SK-N-SH (cell line): ENCODE data around the gene SLC8A2.

Experiments
- CTCF ChIP-seq: fragments of 200-600 bp; sonication (generic); IDR thresholded peaks from 2 replicates; pipeline ENCODE4 v1.6.1; 2017; ENCODE audit warnings: antibody characterized with exemption, mild to moderate bottlenecking, moderate library complexity
- EP300 ChIP-seq, 2 experiments: IDR thresholded peaks; 2 replicates each; pipeline versions ENCODE4 v1.4.0 to v1.6.1; 2012; ENCODE audit warnings: borderline replicate concordance in 1 of 2, low read depth in 1 of 2, low read length in 1 of 2
- FOSL2 ChIP-seq: IDR thresholded peaks from 2 replicates; pipeline ENCODE4 v1.4.0; 2012; ENCODE audit warnings: low read depth, mild to moderate bottlenecking, moderate library complexity, borderline replicate concordance
- MXI1 ChIP-seq: IDR thresholded peaks from 2 replicates; pipeline ENCODE4 v1.6.1; 2012; ENCODE audit warnings: mild to moderate bottlenecking, low read depth, low read length, improper control_type of control experiment
- POLR2AphosphoS5 ChIP-seq: IDR thresholded peaks from 2 replicates; pipeline ENCODE4 v1.6.1; 2012; ENCODE audit warnings: low read depth, low read length
- RCOR1 ChIP-seq: fragments of 150-350 bp; IDR thresholded peaks from 2 replicates; pipeline ENCODE4 v1.6.1; 2017; ENCODE audit warnings: antibody characterized with exemption, low read length
- TF ChIP-seq, protein P1 (sequence below): fragments of 150-350 bp; IDR thresholded peaks from 2 replicates; pipeline ENCODE4 v1.6.1; 2016; ENCODE audit warnings: mild to moderate bottlenecking, low read depth, low read length
- TF ChIP-seq, protein P2 (sequence below): IDR thresholded peaks from 2 replicates; pipeline ENCODE4 v1.4.0; 2012; ENCODE audit warnings: low read depth

- TF ChIP-seq CTCF (no peak), MXI1 (no peak), EP300 (IDR thresholded peaks at IDR 0.05; ENCODE audit: borderline replicate concordance in 1 of 2, low read depth in 1 of 2, low read length in 1 of 2) (no peak), POLR2AphosphoS5 (no peak), RCOR1 (no peak), FOSL2 (no peak)
- TF ChIP-seq, protein P1, sequence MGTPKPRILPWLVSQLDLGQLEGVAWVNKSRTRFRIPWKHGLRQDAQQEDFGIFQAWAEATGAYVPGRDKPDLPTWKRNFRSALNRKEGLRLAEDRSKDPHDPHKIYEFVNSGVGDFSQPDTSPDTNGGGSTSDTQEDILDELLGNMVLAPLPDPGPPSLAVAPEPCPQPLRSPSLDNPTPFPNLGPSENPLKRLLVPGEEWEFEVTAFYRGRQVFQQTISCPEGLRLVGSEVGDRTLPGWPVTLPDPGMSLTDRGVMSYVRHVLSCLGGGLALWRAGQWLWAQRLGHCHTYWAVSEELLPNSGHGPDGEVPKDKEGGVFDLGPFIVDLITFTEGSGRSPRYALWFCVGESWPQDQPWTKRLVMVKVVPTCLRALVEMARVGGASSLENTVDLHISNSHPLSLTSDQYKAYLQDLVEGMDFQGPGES = no peak
- TF ChIP-seq, protein P2, sequence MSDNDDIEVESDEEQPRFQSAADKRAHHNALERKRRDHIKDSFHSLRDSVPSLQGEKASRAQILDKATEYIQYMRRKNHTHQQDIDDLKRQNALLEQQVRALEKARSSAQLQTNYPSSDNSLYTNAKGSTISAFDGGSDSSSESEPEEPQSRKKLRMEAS = no peak
These were observed 53.0 kb downstream of the SLC8A2 start for GRCh38 chr19:47418692-47419029.
